Spleen (tissue), 11 donors: ENCODE results near the gene TCAF1. TPM values are rescaled to one million over a fixed set of nuclear protein-coding genes. Genes with fewer than 3 reads are reported as not detected.

ENCODE experiments used
- DNase-seq: peaks from one replicate; pipeline ENCODE4 v3.0.0-alpha.2; 2020
- H3K27ac ChIP-seq, 8 donors: fragments of 200-600 bp; sonication (generic) in 7 of 8; 1 replicate in 4 of 8; 2 replicates in 4 of 8; pipeline versions ENCODE4 v1.5.0 to v1.8.0; 2016 to 2021; ENCODE audit warnings: inconsistent platforms in 4 of 8, mild to moderate bottlenecking in 4 of 8, moderate library complexity in 1 of 8
- H3K27me3 ChIP-seq, 7 donors: fragments of 200-600 bp; sonication (generic) in 6 of 7; replicated peaks in 1 of 7; 1 replicate in 4 of 7; 2 replicates in 3 of 7; pipeline versions ENCODE4 v1.5.0 to v1.8.0; 2016 to 2021; ENCODE audit warnings: inconsistent platforms in 3 of 7, mild to moderate bottlenecking in 1 of 7
- H3K36me3 ChIP-seq, 6 donors: fragments of 200-600 bp; sonication (generic) in 5 of 6; 1 replicate in 4 of 6; 2 replicates in 2 of 6; pipeline versions ENCODE4 v1.5.0 to v1.8.0; 2016 to 2021; ENCODE audit warnings: inconsistent platforms in 2 of 6
- H3K4me1 ChIP-seq, 6 donors: fragments of 200-600 bp; sonication (generic) in 5 of 6; 1 replicate in 3 of 6; 2 replicates in 3 of 6; pipeline versions ENCODE4 v1.5.0 to v1.8.0; 2016 to 2021; ENCODE audit warnings: inconsistent platforms in 3 of 6
- H3K4me3 ChIP-seq, 8 donors: fragments of 200-600 bp; sonication (generic) in 7 of 8; 1 replicate in 4 of 8; 2 replicates in 4 of 8; pipeline versions ENCODE4 v1.5.0 to v1.8.0; 2016 to 2021; ENCODE audit warnings: inconsistent platforms in 4 of 8, mild to moderate bottlenecking in 4 of 8, moderate library complexity in 2 of 8
- H3K9me3 ChIP-seq, 8 donors: fragments of 200-600 bp; sonication (generic) in 7 of 8; 1 replicate in 4 of 8; 2 replicates in 4 of 8; pipeline versions ENCODE4 v1.5.0 to v1.8.0; 2016 to 2021; ENCODE audit warnings: inconsistent platforms in 4 of 8
- POLR2A ChIP-seq, 3 donors: fragments of 450-650 bp; IDR thresholded peaks; one replicate each; pipeline ENCODE4 v1.5.1; 2017; ENCODE audit warnings: antibody characterized with exemption in 3 of 3, mild to moderate bottlenecking in 1 of 3
- POLR2AphosphoS5 ChIP-seq, 3 donors: sonication (generic); formaldehyde crosslinking; IDR thresholded peaks; one replicate each; pipeline ENCODE4 v1.5.1; 2017; ENCODE audit warnings: antibody characterized with exemption in 3 of 3
- WGBS, 5 donors: extraction: QIAGEN DNeasy Blood & Tissue Kit in 3 of 5; methylation state at CpG; one replicate each; pipeline versions ENCODE4 v1.1.5 to v1.1.7; 2013 to 2018; 5-methylcytosine and 5-hydroxymethylcytosine counted together
- intact Hi-C: fragments of 100-400 bp; cut with DNase I; formaldehyde crosslinking; loops from one replicate; pipeline ENCODE4 v1.15.0; 2023; ENCODE audit warnings: low total_unique reads
- polyA plus RNA-seq, 3 donors: library from polyadenylated mRNA; stranded (reverse); fragments of 200-250 nt; gene quantifications; one replicate each; pipeline ENCODE4 v1.2.1, GENCODE V29; 2013
- total RNA-seq, 7 donors: library from RNA; depleted of rRNA in 3 of 7; stranded (reverse); fragments of >200 nt in 3 of 7; fragmentation: NEBNext Ultra II Directional in 4 of 7; extraction: Animal tissue kit (Norgen Biotek cat#: 25700) in 4 of 7; gene quantifications; one replicate each; pipeline versions ENCODE4 v1.1.0 to v1.2.1, GENCODE V29; 2016 to 2021
- TF ChIP-seq, protein P1 (sequence below), 11 experiments: fragments of 200-600 bp in 7 of 11; fragments of 450-650 bp in 4 of 11; sonication (generic) in 4 of 11; IDR thresholded peaks in 8 of 11; conservative IDR thresholded peaks in 3 of 11; 1 replicate in 7 of 11; 2 replicates in 4 of 11; pipeline versions ENCODE4 v1.4.0 to v1.8.0; 2016 to 2021; ENCODE audit warnings: antibody characterized with exemption in 11 of 11, inconsistent platforms in 4 of 11, mild to moderate bottlenecking in 1 of 11
- donor health status: healthy with polysubstance abuse.
- donor health status: DM: no; HTN: no; CAD: no; lungs with moderate emphysema.
- donor health status: DM: no; HTN: no; CAD: no.
- donor health status: Bipolar disorder and iron deficiency.
- donor health status: healthy.
- donor health status: DM: no; HTN: no; CAD: no.
- donor health status: DM: yes; HTN: yes; CAD: no.

TCAF1 gene
- total and polyA plus RNA-seq, 10 donors: 3.8 to 39.6 (median 27.1) TPM

DNA sequence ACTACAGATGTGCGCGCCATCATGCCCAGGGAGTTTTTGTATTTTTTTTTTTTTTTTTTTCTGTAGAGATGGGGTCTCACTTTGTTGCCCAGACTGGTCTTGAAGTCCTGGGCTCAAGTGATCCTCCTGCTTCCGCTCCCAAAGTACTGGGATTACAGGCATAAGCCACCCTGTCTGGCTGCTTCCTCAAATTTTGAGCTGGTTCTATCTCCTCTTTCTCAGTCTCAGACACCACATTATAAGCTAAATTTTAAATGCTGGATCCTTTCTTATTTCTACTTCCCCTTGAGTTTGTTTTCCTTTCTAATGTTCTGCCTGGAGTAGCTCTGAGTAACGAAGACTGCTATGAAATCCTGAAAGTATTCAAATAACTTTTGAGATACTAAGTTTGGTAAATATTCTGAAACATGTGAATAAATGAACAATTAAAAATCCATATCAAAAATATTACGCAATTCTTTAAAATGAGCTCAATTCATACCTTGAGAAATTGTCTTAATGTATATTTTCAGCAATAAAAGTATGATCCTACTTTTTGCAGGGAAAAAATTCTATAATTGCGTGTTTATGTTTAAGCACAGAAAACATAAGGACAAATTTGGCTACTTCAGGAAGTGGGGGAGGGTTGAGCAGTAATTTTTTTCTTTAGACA lies 15.0 kb downstream of the TCAF1 start:
- peaks cover 0 to 46% (median 20%) of the 10 kb centered on the region in 7 donors for H3K27me3 ChIP-seq
- DNase-seq: no peak
- peaks cover 0 to 19% (median 5%) of the 10 kb centered on the region in 8 donors for H3K9me3 ChIP-seq
- no peak overlapping the region for H3K27ac ChIP-seq
- TF ChIP-seq, protein P1, sequence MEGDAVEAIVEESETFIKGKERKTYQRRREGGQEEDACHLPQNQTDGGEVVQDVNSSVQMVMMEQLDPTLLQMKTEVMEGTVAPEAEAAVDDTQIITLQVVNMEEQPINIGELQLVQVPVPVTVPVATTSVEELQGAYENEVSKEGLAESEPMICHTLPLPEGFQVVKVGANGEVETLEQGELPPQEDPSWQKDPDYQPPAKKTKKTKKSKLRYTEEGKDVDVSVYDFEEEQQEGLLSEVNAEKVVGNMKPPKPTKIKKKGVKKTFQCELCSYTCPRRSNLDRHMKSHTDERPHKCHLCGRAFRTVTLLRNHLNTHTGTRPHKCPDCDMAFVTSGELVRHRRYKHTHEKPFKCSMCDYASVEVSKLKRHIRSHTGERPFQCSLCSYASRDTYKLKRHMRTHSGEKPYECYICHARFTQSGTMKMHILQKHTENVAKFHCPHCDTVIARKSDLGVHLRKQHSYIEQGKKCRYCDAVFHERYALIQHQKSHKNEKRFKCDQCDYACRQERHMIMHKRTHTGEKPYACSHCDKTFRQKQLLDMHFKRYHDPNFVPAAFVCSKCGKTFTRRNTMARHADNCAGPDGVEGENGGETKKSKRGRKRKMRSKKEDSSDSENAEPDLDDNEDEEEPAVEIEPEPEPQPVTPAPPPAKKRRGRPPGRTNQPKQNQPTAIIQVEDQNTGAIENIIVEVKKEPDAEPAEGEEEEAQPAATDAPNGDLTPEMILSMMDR (IDR thresholded peaks at IDR 0.05 in 8 of 11, conservative IDR thresholded peaks at IDR 0.05 in 3 of 11): no peak
- TF ChIP-seq POLR2AphosphoS5 (IDR thresholded peaks at IDR 0.05) (no peak), POLR2A (IDR thresholded peaks at IDR 0.05) (no peak)
- no peak overlapping the region for H3K4me3 ChIP-seq
- H3K4me1 ChIP-seq: peaks cover 0 to 35% (median 27%) of the 10 kb centered on the region in 6 donors
- H3K36me3 ChIP-seq: peaks cover 0 to 12% (median 0%) of the 10 kb centered on the region in 6 donors
- WGBS, 5 donors: 89 to 93% (median 90%) methylated on average over 6 of the region's 6 CpGs
- intact Hi-C loops: no loop called here

DNA sequence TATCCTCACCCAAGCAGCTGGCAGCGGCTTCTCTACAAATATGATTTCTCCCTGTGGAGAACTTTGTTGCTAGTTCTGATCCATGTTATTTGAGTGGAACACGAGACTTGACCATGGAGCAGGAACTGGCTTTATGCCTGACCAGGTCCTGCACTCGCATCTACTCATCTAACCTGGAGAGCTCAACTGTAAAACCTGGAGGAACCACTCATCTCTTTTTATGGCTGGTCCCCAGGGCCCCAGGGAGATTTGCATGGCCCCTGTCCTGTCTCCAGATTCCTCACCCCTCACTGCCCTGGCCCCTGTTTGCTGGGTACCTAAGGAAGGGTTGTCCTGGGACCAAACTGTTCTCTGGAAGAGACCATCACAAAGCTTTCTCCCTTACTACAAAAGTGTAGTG lies 16.0 kb downstream of the TCAF1 start:
- TF ChIP-seq POLR2A (IDR thresholded peaks at IDR 0.05) (no peak), POLR2AphosphoS5 (IDR thresholded peaks at IDR 0.05) (no peak)
- TF ChIP-seq, protein P1 (IDR thresholded peaks at IDR 0.05 in 8 of 11, conservative IDR thresholded peaks at IDR 0.05 in 3 of 11): no peak
- H3K4me3 ChIP-seq: no peak overlapping the region
- H3K9me3 ChIP-seq: peaks cover 0 to 13% (median 3%) of the 10 kb centered on the region in 8 donors
- WGBS, 5 donors: 65 to 89% (median 84%) methylated on average over 3 of the region's 3 CpGs
- no peak overlapping the region for H3K27ac ChIP-seq
- H3K27me3 ChIP-seq: peaks cover 0 to 46% (median 20%) of the 10 kb centered on the region in 7 donors
- H3K36me3 ChIP-seq: peaks cover 0 to 12% (median 0%) of the 10 kb centered on the region in 6 donors
- intact Hi-C loops: no loop called here
- peaks cover 0 to 45% (median 27%) of the 10 kb centered on the region in 6 donors for H3K4me1 ChIP-seq
- DNase-seq: no peak

DNA sequence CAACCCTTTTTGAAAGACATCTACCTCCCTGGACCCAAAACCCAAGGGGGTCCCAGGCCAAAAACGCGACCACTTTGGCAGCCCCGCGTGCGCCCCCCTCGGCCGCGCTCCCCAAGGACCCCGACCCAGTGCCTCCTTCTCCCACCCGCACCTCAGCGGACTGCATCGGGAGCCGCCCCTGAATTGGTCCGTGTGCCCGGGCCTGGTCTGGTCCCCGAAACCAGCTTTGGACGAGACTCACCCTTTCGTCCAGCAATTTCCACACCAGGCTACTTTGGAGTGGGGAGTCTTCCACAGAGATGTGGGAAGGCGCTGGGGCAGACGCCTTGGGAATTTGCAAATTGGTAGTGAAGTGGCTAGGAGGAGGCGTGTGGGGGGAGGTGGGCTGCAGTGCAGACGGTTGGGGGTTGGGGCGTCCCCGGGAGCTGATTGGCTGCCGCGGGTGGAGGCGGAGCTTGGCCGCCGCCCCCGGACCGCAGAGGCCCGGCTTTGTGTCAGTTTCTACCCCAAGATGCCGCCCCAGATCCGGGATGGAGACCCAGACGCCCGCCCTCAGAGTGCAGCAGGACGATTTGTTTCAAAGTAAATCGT lies 16.9 kb downstream of the TCAF1 start:
- peaks cover 0 to 46% (median 20%) of the 10 kb centered on the region in 7 donors for H3K27me3 ChIP-seq
- TF ChIP-seq POLR2A (IDR thresholded peaks at IDR 0.05) (no peak), POLR2AphosphoS5 (IDR thresholded peaks at IDR 0.05) (peak in 1 of 3 donors; percentile 53)
- TF ChIP-seq, protein P1 (IDR thresholded peaks at IDR 0.05 in 8 of 11, conservative IDR thresholded peaks at IDR 0.05 in 3 of 11): no peak
- H3K9me3 ChIP-seq: peaks cover 0 to 13% (median 3%) of the 10 kb centered on the region in 8 donors
- peaks cover 0 to 12% (median 0%) of the 10 kb centered on the region in 6 donors for H3K36me3 ChIP-seq
- intact Hi-C loops: no loop called here
- 3 to 17% (median 6%) methylated on average over 33 to 38 of the region's 38 CpGs for WGBS, 5 donors
- H3K4me3 ChIP-seq: peak overlapping the region in 7 of 8 donors; percentile 3 to 62 (median 31)
- peaks cover 0 to 50% (median 27%) of the 10 kb centered on the region in 6 donors for H3K4me1 ChIP-seq
- DNase-seq: peak; percentile 75
- H3K27ac ChIP-seq: peak overlapping the region in 1 of 8 donors; percentile 19
